GM23248 (cell line): ENCODE data around the gene TELO2. TPM values are rescaled to one million over a fixed set of nuclear protein-coding genes. Genes with fewer than 3 reads are reported as not detected.

Experiments used
- DNase-seq: peaks from one replicate; pipeline ENCODE4 v3.0.0-alpha.2; 2015
- H2AFZ ChIP-seq: fragments of 200-600 bp; sonication (generic); 2 replicates; pipeline ENCODE4 v1.6.1; 2016; ENCODE audit warnings: antibody characterized with exemption
- H3F3A ChIP-seq: fragments of 200-600 bp; sonication (generic); 2 replicates; pipeline ENCODE4 v1.6.1; 2016; ENCODE audit warnings: mild to moderate bottlenecking, antibody characterized with exemption, mixed run types; ENCODE audit not compliant: insufficient read depth
- H3K27ac ChIP-seq: fragments of 200-600 bp; sonication (generic); 2 replicates; pipeline ENCODE4 v1.5.1; 2016; ENCODE audit warnings: mild to moderate bottlenecking
- H3K27me3 ChIP-seq: fragments of 200-600 bp; sonication (generic); replicated peaks from 2 replicates; pipeline ENCODE4 v1.6.1; 2016; ENCODE audit warnings: mild to moderate bottlenecking; ENCODE audit not compliant: insufficient read depth
- H3K36me3 ChIP-seq: fragments of 200-600 bp; sonication (generic); 2 replicates; pipeline ENCODE4 v1.6.1; 2016; ENCODE audit warnings: low read depth, mild to moderate bottlenecking
- H3K4me1 ChIP-seq: fragments of 200-600 bp; sonication (generic); 2 replicates; pipeline ENCODE4 v1.6.1; 2016; ENCODE audit warnings: mild to moderate bottlenecking; ENCODE audit not compliant: insufficient read depth
- H3K4me2 ChIP-seq: fragments of 200-600 bp; sonication (generic); one replicate; pipeline ENCODE4 v1.6.1; 2016; ENCODE audit warnings: mild to moderate bottlenecking; ENCODE audit not compliant: unreplicated experiment
- H3K4me3 ChIP-seq: fragments of 200-600 bp; sonication (generic); 2 replicates; pipeline ENCODE4 v1.5.1; 2016; ENCODE audit warnings: mild to moderate bottlenecking
- H3K79me2 ChIP-seq: fragments of 200-600 bp; sonication (generic); 2 replicates; pipeline ENCODE4 v1.6.1; 2016; ENCODE audit warnings: mild to moderate bottlenecking; ENCODE audit not compliant: insufficient read depth
- H3K9ac ChIP-seq: fragments of 200-600 bp; sonication (generic); 2 replicates; pipeline ENCODE4 v1.6.1; 2016; ENCODE audit warnings: mild to moderate bottlenecking
- H3K9me2 ChIP-seq: fragments of 200-600 bp; sonication (generic); 2 replicates; pipeline ENCODE4 v1.6.1; 2016; ENCODE audit warnings: mixed run types, mild to moderate bottlenecking, moderate library complexity; ENCODE audit not compliant: insufficient read depth
- H3K9me3 ChIP-seq: fragments of 200-600 bp; sonication (generic); one replicate; pipeline ENCODE4 v1.6.1; 2017; ENCODE audit warnings: low read depth
- H4K20me1 ChIP-seq: fragments of 200-600 bp; sonication (generic); 2 replicates; pipeline ENCODE4 v1.6.0; 2016; ENCODE audit not compliant: insufficient read depth
- EZH2 ChIP-seq: fragments of 200-600 bp; sonication (generic); IDR thresholded peaks from 2 replicates; pipeline ENCODE4 v1.6.1; 2018; ENCODE audit warnings: antibody characterized with exemption, mild to moderate bottlenecking; ENCODE audit not compliant: insufficient read depth, poor library complexity, severe bottlenecking
- EZH2phosphoT487 ChIP-seq: fragments of 200-600 bp; sonication (generic); IDR thresholded peaks from 2 replicates; pipeline ENCODE4 v1.6.1; 2018; ENCODE audit warnings: antibody characterized with exemption, moderate library complexity, mild to moderate bottlenecking, low read depth; ENCODE audit not compliant: insufficient read depth
- WGBS, 2 experiments: methylation state at CpG; one replicate each; pipeline ENCODE4 v1.1.6; 2015 to 2017; ENCODE audit warnings: low lambda C conversion rate in 2 of 2, low coverage in 1 of 2; ENCODE audit errors: missing lambda C conversion rate in 2 of 2; 5-methylcytosine and 5-hydroxymethylcytosine counted together
- in situ Hi-C: fragments of 300-500 bp; cut with MboI; formaldehyde crosslinking; loops from 2 replicates; pipeline ENCODE4 v1.15.0; 2020
- polyA plus RNA-seq: library from polyadenylated mRNA; unstranded; fragments of >200 nt; fragmentation: Nextera tagmentation; extraction: Ambion mirVana; gene quantifications from 2 replicates; pipeline ENCODE4 v1.2.1, GENCODE V29; 2016
- total RNA-seq: library from RNA; depleted of rRNA; stranded (reverse); fragments of >200 nt; shearing (Covaris generic); gene quantifications from 2 replicates; pipeline ENCODE4 v1.2.3, GENCODE V29; 2014

TELO2 gene
- total and polyA plus RNA-seq, 2 experiments from 2014 or later: 29.3 to 30.5 TPM

DNA sequence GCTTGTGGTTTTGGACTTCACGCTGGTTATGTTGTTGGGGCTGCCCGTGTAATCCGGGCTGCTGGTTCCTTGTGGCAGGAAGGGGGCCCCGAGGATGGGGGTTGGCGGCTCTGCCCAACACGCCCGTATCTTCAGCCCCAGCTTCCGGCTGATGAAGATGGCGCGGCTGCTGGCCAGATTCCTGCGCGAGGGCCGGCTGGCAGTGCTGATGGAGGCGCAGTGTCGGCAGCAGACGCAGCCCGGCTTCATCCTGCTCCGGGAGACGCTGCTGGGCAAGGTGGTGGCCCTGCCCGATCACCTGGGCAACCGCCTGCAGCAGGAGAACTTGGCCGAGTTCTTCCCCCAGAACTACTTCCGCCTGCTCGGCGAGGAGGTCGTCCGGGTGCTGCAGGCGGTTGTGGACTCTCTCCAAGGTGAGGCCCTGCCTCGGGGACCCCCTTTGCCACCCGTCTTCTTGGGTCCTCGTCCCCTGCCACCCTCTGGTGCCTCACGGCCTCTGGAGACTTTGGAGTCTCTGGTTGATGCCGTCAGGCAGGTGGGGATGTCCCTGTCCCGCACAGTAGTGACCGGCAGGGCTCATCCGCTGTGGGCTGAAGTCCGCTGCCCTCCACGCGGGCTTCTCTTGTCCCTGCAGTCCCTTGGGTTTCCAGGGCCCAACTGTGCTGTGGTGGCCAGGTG lies 2.2 kb downstream of the TELO2 start:
- TF ChIP-seq EZH2 (no peak), EZH2phosphoT487 (no peak)
- no peaks in the 10 kb centered on the region for H4K20me1 ChIP-seq
- no peaks in the 10 kb centered on the region for H3K27me3 ChIP-seq
- H3K27ac ChIP-seq: no peak overlapping the region
- H2AFZ ChIP-seq: no peak overlapping the region
- H3K9ac ChIP-seq: peak overlapping the region; percentile 88
- H3K4me1 ChIP-seq: peaks cover 10% of the 10 kb centered on the region; the same call in 1 of the 2 replicates
- H3K9me3 ChIP-seq: no peaks in the 10 kb centered on the region
- 90 to 91% methylated on average over 38 of the region's 39 CpGs for WGBS, 2 experiments
- H3K4me2 ChIP-seq: no peak overlapping the region
- no peaks in the 10 kb centered on the region for H3K9me2 ChIP-seq
- in situ Hi-C loops: no loop called here
- no peak for DNase-seq
- no peaks in the 10 kb centered on the region; the same call in 1 of the 2 replicates for H3K36me3 ChIP-seq
- no peaks in the 10 kb centered on the region for H3F3A ChIP-seq
- no peak overlapping the region for H3K4me3 ChIP-seq
- H3K79me2 ChIP-seq: 0 out of 2 replicates have a peak, but pooled peaks cover 22% of the 10 kb centered on the region

DNA sequence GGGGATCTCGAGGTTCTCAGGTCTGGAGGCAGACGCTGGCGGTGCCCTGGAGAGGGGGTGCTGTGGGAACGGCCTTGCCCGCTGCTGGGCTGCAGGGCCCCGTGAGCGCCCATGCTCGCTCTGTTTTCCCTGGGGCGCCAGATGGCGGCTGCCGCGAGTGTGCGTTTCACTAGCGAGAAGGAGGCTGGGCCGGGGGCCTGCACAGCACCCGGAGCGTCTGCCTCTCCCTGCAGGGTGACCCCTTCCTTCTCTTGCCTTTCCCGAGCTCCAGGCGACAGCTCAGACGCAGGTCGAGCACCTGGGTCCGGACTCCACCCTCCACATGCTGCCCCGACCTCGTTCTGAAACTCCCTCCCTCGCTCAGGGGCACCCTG lies 2.7 kb downstream of the TELO2 start:
- no peak overlapping the region for H2AFZ ChIP-seq
- in situ Hi-C loops: no loop called here

DNA sequence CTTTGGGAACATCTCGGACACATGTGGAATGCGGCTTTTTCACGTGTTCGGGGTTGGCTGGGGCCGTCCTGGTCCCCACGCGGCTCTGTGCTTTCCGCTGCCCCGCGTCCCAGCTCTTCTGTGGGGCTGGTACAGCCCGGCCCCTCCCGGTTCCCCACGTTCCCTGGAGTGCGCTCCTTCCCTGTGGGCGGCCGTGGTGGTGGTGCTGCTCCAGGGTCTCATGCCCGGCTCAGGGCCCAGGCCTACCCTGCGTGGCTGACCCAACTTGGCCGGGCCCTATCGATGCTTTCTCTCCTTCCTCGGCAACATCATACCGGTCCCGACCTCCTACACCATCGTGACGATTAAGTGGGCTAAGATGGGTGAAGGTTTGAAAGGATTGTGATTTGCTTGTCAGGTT lies 3.3 kb downstream of the TELO2 start:
- no peaks in the 10 kb centered on the region for H3K9me3 ChIP-seq
- H2AFZ ChIP-seq: no peak overlapping the region
- no peak for DNase-seq
- H3K4me1 ChIP-seq: peaks cover 10% of the 10 kb centered on the region; the same call in 1 of the 2 replicates
- H3K9me2 ChIP-seq: no peaks in the 10 kb centered on the region
- 0 out of 2 replicates have a peak, but pooled peaks cover 22% of the 10 kb centered on the region for H3K79me2 ChIP-seq
- no peaks in the 10 kb centered on the region for H3F3A ChIP-seq
- H3K27ac ChIP-seq: no peak overlapping the region
- H3K9ac ChIP-seq: no peak overlapping the region
- in situ Hi-C loops: no loop called here
- H3K4me2 ChIP-seq: no peak overlapping the region
- H3K36me3 ChIP-seq: no peaks in the 10 kb centered on the region; the same call in 1 of the 2 replicates
- no peak for TF ChIP-seq EZH2
- no peak for TF ChIP-seq EZH2phosphoT487
- H4K20me1 ChIP-seq: no peaks in the 10 kb centered on the region
- 94 to 96% methylated on average over 25 of the region's 25 CpGs for whole genome bisulfite sequencing, 2 experiments
- H3K4me3 ChIP-seq: no peak overlapping the region
- no peaks in the 10 kb centered on the region for H3K27me3 ChIP-seq

More for the DNA sequence above, 2.7 kb downstream of the TELO2 start:
- no peak for DNase-seq
- no peak overlapping the region for H3K9ac ChIP-seq
- no peaks in the 10 kb centered on the region for H4K20me1 ChIP-seq
- 0 out of 2 replicates have a peak, but pooled peaks cover 22% of the 10 kb centered on the region for H3K79me2 ChIP-seq
- no peak overlapping the region for H3K4me3 ChIP-seq
- H3K27me3 ChIP-seq: no peaks in the 10 kb centered on the region
- no peaks in the 10 kb centered on the region for H3K9me2 ChIP-seq
- H3F3A ChIP-seq: no peaks in the 10 kb centered on the region
- H3K36me3 ChIP-seq: no peaks in the 10 kb centered on the region; the same call in 1 of the 2 replicates
- TF ChIP-seq EZH2phosphoT487: no peak
- no peaks in the 10 kb centered on the region for H3K9me3 ChIP-seq
- 93 to 98% methylated on average over 14 to 25 of the region's 25 CpGs for WGBS, 2 experiments
- peaks cover 10% of the 10 kb centered on the region; the same call in 1 of the 2 replicates for H3K4me1 ChIP-seq
- no peak overlapping the region for H3K4me2 ChIP-seq
- no peak overlapping the region for H3K27ac ChIP-seq

DNA sequence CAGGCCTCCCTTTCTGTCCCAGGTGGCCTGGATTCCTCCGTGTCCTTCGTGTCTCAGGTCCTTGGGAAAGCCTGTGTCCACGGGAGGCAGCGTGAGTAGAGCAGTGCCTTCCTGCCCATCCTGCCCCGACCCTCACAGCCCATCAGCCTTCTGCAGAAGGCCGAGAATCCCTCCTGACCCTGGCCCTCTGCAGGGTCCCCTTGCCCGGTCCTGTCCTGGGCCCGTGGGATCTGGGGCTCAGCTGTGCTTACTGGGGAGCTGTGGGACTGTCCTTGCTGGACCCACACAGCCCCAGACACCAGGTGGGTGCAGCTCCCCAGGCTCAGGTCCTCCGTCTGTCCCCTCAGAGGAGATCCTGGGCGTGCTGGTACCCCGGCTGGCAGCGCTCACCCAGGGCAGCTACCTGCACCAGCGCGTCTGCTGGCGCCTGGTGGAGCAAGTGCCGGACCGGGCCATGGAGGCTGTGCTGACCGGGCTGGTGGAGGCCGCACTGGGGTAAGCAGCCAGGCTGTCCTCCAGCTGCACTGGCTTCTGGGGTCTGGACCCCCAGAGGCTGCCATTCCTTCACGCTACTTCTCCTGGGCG lies 3.9 kb downstream of the TELO2 start:
- TF ChIP-seq EZH2: no peak
- no peak for TF ChIP-seq EZH2phosphoT487
- H3K9me2 ChIP-seq: no peaks in the 10 kb centered on the region
- H3K79me2 ChIP-seq: 0 out of 2 replicates have a peak, but pooled peaks cover 22% of the 10 kb centered on the region
- in situ Hi-C loops: no loop called here
- peaks cover 10% of the 10 kb centered on the region; the same call in 1 of the 2 replicates for H3K4me1 ChIP-seq
- no peak overlapping the region for H3K4me3 ChIP-seq
- no peaks in the 10 kb centered on the region; the same call in 1 of the 2 replicates for H3K36me3 ChIP-seq
- no peak for DNase-seq
- H3K27ac ChIP-seq: no peak overlapping the region
- no peaks in the 10 kb centered on the region for H4K20me1 ChIP-seq
- no peak overlapping the region for H3K4me2 ChIP-seq
- H3K9me3 ChIP-seq: no peaks in the 10 kb centered on the region
- H2AFZ ChIP-seq: no peak overlapping the region
- H3K9ac ChIP-seq: no peak overlapping the region
- WGBS, 2 experiments: 86 to 87% methylated on average over 21 of the region's 21 CpGs
- H3F3A ChIP-seq: no peaks in the 10 kb centered on the region
- H3K27me3 ChIP-seq: no peaks in the 10 kb centered on the region
